Activated CD4-positive, CD25-positive, alpha-beta regulatory T cell (primary cell): Measurements from ENCODE around the gene ARAP1.

ENCODE experiments used
- DNase-seq, 4 experiments: peaks; one replicate each; lab custom pipeline; 2025; lab: John Stamatoyannopoulos, UW

Gene ARAP1

DNA sequence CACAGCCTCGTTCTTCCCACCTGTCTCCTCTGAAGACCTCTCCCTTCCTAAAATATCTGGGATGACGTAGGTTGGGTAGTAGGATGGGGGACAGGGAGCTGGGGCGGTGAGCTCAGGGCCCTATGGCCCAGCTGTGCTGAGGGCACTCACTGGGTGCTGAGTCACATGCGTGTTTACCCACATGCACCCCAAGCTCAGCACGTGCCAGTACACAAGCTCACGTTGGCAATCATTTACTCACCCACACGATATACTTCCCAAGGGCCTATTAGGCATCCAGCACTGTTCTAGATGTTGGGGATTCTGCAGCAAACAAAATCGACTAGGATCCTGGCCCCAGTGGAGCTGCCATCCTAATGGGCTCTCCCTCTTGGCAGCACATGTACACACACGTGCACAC is 28.7 kb downstream of the ARAP1 start:
- DNase-seq, result no peak

- DNase-seq, result peak; percentile 71 to 76 (median 74)
These were observed 30.0 kb downstream of the ARAP1 start for GRCh38 chr11:72722050-72722748.

GRCh38 chr11:72721689-72722049 is 30.5 kb downstream of the ARAP1 start:
- DNase-seq, result peak in 1 of 4 experiments; percentile 13

- DNase-seq, result no peak
These were observed 30.9 kb downstream of the ARAP1 start for GRCh38 chr11:72721276-72721675.

- DNase-seq, result no peak
These were observed 31.4 kb downstream of the ARAP1 start for GRCh38 chr11:72720784-72721183.

DNA sequence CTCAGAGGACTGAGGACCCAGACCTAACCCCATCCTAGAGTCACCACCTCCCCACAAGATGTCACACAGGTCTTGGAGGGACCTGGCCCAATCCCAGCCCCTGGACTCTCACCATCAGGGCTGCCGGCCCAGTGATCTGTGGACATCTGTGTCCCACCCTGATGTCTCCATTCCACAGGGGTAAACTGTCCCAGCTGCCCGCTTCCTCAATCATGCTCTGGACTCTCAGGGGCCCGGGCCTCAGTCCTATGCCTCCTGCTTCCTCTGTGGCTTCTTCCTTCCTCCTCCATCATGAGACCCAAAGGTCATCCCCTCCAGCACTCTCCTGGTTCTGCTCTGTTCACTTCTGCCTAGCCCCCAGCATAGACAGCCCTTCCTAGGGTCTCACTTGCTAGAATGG is 32.2 kb downstream of the ARAP1 start:
- DNase-seq, result no peak

- no peak for DNase-seq
These were observed 32.7 kb downstream of the ARAP1 start for GRCh38 chr11:72719551-72719950.

- no peak for DNase-seq
These were observed 33.1 kb downstream of the ARAP1 start for GRCh38 chr11:72719144-72719543.

DNA sequence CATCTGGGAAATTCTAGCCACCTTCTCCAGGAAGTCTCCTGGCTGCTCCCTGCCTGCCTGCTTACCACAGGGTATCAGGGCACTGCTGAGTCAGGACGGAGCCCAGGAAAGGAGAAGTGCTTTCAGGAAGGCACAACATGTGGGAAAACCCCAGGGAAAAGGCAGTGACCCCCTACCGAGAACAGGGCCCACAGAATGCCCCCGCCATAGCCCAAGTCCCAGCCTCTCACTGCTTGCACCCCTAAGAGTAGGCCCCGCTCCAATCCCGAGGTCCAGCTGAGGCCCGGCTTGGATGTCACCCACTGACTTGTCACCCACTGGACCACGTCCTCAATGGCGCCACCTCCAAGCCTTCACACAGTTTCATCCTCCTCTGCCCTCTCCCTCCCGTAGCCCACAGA is 34.1 kb downstream of the ARAP1 start:
- no peak for DNase-seq

GRCh38 chr11:72716788-72717435 is 35.3 kb downstream of the ARAP1 start:
- no peak for DNase-seq

DNA sequence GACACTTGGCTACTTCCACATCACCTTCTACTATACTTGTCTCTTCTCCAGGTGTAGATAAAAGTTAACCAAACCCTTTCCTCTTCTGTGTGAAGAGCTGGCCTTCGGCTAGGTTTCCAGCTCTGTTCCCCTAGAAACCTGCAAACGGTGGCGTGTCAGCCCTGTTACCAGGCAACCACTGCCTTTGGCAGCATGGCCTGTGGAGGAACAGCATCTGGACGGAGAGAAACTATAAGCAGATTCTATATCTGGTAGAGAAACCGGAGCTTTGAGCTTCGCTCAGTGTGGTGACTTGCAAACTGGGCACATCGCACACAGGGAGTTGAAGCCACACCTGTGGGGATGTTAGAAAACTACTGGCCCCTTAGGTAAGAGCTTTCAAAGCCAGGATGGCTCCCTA is 35.9 kb downstream of the ARAP1 start:
- no peak for DNase-seq

- DNase-seq, result no peak
These were observed 39.4 kb downstream of the ARAP1 start for GRCh38 chr11:72712841-72713240.

DNA sequence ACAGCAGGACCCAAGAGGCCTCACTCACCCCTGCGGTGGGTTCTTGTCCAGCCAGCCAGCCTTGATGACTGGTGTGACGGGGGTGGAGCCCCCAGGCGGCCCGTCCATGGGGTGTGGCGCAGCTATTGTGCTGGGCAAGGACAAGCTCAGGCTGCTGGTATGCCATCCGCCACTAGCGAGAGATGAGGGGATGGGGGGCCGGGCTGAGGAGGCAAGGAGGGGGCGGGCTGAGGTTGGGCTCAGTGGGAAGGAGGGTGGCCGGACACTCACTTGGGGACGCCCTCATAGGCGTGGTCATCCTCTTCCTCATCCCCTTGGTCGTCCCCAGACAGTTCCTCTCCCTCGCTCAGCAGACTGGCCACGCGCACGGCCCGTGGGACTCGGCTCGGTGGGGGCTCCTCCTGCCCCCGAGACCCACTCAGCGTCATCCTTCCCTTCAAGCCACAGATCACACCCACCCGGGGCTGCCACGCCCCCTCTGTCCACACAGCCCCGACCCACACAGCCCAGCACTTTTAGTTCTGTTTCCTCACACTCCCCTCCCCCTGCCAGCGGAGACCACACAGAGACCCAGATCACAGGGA is 39.9 kb downstream of the ARAP1 start:
- no peak for DNase-seq

- DNase-seq, result no peak
These were observed 41.1 kb downstream of the ARAP1 start for GRCh38 chr11:72711141-72711540.

DNA sequence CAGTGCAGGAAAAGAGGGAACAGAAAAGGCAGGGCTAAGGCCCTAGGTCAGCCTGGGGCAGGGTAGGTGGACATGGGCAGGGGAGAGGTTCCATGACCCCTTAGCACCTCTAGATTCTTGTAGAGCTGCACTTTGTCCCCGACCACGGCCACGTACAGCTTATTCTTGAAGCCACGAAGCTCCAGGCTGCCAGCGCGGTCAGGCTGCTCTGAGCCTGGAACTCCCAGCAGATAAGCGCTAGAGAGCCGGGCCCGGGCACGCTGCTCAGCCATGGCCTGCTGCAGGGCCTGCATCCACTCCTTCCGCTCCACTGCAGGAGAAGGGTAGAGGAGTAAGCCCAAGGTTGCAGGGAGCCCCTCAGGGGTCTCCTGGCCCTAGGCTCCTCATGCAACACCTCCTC is 41.9 kb downstream of the ARAP1 start:
- DNase-seq, result no peak

DNA sequence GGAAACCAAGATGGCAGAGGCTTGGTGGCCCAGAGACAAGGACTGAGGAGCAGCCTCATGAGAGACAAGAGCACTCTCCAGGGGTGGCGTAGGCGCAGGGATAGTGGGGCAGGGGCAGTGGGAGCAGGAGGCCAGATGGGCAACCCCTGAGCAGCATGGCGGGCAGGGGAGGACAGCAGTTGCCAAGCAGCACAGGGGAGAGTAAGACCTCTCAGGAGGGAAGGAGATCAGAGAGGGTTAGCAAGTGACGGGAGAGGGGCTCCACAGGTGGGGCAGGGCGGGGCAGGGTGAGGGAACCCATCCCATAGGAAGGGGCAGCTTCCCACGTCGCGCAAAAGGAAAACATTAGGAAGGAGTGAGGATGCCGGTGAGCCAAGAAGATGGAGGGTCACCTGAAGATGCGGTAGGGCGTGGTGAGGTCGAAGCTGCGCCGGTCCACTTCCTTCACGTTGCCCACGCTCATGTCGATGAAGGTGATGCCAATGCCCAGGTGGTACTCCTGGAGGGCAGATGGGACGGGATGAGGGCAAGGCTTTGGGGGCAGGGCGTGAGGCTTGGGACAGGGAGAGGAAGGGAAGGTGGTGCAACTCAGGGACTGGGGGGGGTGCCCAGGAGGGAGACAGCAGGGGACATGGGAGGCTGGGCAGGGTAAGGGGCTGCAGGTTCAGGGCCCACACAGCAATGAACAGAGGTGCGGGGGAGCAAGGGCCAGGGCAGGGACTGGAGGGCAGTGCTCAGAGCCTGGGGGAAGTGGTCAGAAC is 42.5 kb downstream of the ARAP1 start:
- no peak for DNase-seq

DNA sequence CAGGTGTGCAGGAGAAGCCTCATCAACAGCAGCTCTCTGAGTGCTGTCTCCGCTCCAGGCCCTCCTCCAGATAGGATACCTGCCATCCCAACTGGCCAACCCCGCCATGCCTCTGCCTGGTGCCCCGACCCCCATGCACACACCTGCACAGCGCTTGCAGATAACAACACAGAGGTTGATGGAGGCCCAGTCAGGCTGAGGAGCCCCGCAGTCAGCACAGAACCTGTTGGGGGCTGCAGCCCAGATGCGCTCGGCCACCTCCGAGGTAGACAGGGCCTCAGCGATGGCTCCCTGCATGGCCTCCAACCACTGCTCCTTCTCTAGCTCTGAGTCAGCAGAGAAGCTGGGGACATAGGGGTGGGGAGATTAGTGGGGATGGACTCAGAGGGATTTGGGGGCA is 45.2 kb downstream of the ARAP1 start:
- no peak for DNase-seq

- DNase-seq, result no peak
These were observed 45.6 kb downstream of the ARAP1 start for GRCh38 chr11:72706579-72706978.

DNA sequence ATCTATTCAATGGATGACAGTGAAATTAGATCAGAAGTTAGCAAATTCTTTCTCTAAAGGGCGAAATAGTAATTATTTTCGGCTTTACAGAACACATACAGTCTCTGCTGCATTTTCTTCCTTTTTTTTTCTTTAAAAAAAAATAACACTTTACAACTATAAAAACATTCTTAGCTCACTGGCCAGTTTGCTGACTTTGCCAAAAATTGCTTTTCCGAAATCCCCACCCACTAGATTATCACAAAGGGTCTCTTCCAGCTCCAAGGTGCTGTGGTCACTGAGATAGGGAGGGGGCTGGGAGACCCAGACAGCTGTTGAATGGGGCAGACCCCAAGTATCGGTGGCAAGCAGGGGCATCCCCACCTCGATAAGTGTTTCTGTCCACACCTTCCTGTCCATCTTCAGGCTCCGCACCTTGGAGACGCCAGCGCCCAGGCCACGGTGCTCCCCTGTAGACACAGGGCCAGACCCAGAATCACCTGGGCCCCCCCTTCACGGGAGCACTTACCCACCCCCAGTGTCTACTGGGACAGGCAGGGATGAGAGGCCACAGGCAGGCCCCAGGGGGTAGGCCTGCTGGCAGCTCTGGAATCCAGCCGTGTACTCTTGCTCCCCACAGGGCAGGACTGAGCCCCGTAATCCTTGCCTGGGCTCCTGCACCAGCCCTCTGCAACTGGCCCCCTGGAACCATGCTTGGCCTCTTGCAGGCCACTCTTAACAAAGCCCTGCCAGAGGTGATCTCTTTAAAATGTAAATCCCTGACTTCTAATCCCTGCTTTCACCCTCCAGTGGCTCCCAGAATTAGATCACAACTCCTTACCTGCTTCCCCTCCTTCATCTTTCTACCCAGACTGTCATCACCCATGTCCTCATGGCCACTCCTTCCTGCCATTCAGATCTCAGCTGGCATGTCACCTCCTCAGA is 46.5 kb downstream of the ARAP1 start:
- DNase-seq, result no peak

DNA sequence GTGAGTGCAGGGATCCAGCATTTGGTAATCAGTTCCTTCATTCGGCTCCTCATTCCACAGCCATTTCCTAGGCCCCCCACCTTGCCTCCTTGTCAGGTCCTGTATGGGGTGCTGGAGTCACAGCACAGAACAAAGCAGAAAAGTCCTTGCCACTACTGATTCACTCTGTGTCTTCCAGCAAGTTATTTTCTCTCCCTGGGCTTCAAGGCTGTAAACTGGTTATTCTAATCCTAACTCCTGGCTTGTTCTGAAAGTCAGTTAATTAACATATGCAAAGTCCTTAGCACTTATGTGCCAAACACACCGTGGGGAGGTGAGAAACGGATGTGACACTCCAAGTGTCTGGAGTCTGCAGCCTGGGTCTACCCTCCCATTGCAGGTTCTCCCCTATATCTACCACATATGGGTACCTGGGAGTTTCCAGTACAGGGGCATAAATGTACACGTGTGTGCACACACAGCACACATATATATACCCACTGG is 47.4 kb downstream of the ARAP1 start:
- DNase-seq, result no peak

GRCh38 chr11:72704028-72704782 is 48.0 kb downstream of the ARAP1 start:
- DNase-seq, result no peak
